ENCODE results near the gene ARHGAP19. TPM values are rescaled to one million over a fixed set of nuclear protein-coding genes. Genes with fewer than 3 reads are reported as not detected.

ARHGAP19 gene
- total RNA-seq, 1 experiment from 2014 or later = 8.9 TPM

Small RNAs within 50 kb of the gene (small RNA-seq; reads per million reads assigned to genes)
- 0 reads per million in 2 experiments for gene RF00017

Other genes starting within 250 kb of the ARHGAP19 start
- 0.11 TPM in 1 of 2 replicates, not detected in the other for gene SLIT1, start 106.7 kb downstream of the ARHGAP19 start, total RNA-seq (2014; rRNA removed; shearing (Covaris generic))
- gene FRAT1, start 26.6 kb upstream of the ARHGAP19 start, total RNA-seq (2014; rRNA removed; shearing (Covaris generic)) = 1.2 and 1.7 TPM in 2 replicates
- gene FRAT2, start 42.1 kb upstream of the ARHGAP19 start, total RNA-seq (2014; rRNA removed; shearing (Covaris generic)) = 20.5 and 22.0 TPM in 2 replicates
- 24.1 and 30.7 TPM in 2 replicates for gene RRP12, start 108.7 kb upstream of the ARHGAP19 start, total RNA-seq (2014; rRNA removed; shearing (Covaris generic))
- 524 and 572 TPM in 2 replicates for gene PGAM1, start 133.6 kb upstream of the ARHGAP19 start, total RNA-seq (2014; rRNA removed; shearing (Covaris generic))
- gene EXOSC1, start 153.4 kb upstream of the ARHGAP19 start, total RNA-seq (2014; rRNA removed; shearing (Covaris generic)) = 41.4 and 41.5 TPM in 2 replicates
- gene ZDHHC16, start 153.5 kb upstream of the ARHGAP19 start, total RNA-seq (2014; rRNA removed; shearing (Covaris generic)) = 40.6 and 42.1 TPM in 2 replicates
- 80.1 and 85.8 TPM in 2 replicates for gene MMS19, start 205.8 kb upstream of the ARHGAP19 start, total RNA-seq (2014; rRNA removed; shearing (Covaris generic))
- gene UBTD1, start 206.3 kb upstream of the ARHGAP19 start, total RNA-seq (2014; rRNA removed; shearing (Covaris generic)) = 12.7 and 13.8 TPM in 2 replicates

Measured in SK-MEL-5 (cell line).